Fibroblast of lung (primary cell): ENCODE measurements around the gene NKD1. TPM values are rescaled to one million over a fixed set of nuclear protein-coding genes. Genes with fewer than 3 reads are reported as not detected.

ENCODE experiments used
- DNase-seq, 2 donors: peaks; one replicate each; pipeline versions ENCODE4 v3.0.0 to v3.0.0-alpha.2; 2010; ENCODE audit warnings: low read depth in 2 of 2
- H2AFZ ChIP-seq: 2 replicates; pipeline ENCODE4 v1.5.1; 2012; ENCODE audit warnings: low read length, control low read depth, inconsistent platforms
- H3K27ac ChIP-seq: 2 replicates; pipeline ENCODE4 v1.5.1; 2011; ENCODE audit warnings: low read length, control low read depth; ENCODE audit not compliant: insufficient read depth
- H3K27me3 ChIP-seq: 2 replicates; pipeline ENCODE4 v1.5.1; 2011; ENCODE audit warnings: mild to moderate bottlenecking, low read length; ENCODE audit not compliant: control insufficient read depth, insufficient read depth
- H3K36me3 ChIP-seq: 2 replicates; pipeline ENCODE4 v1.5.1; 2011; ENCODE audit warnings: low read length; ENCODE audit not compliant: control insufficient read depth, insufficient read depth
- H3K4me1 ChIP-seq: 2 replicates; pipeline ENCODE4 v1.5.1; 2011; ENCODE audit warnings: low read length; ENCODE audit not compliant: control insufficient read depth, insufficient read depth; ENCODE audit errors: extremely low read depth
- H3K4me2 ChIP-seq: 2 replicates; pipeline ENCODE4 v1.5.1; 2011; ENCODE audit warnings: low read length, control low read depth; ENCODE audit not compliant: insufficient read depth; ENCODE audit errors: extremely low read depth
- H3K4me3 ChIP-seq, 4 experiments: fragments of 200-600 bp in 1 of 4; sonication (generic) in 1 of 4; replicated peaks in 1 of 4; 2 replicates each; pipeline ENCODE4 v1.5.1; 2011 to 2016; ENCODE audit warnings: low read length in 4 of 4, low read depth in 3 of 4, mild to moderate bottlenecking in 3 of 4, control low read depth in 2 of 4, inconsistent platforms in 1 of 4, mixed read lengths in 1 of 4; ENCODE audit not compliant: insufficient read depth in 1 of 4; ENCODE audit errors: control extremely low read depth in 1 of 4
- H3K79me2 ChIP-seq: 2 replicates; pipeline ENCODE4 v1.5.1; 2012; ENCODE audit warnings: mild to moderate bottlenecking, low read length, inconsistent platforms; ENCODE audit not compliant: control insufficient read depth, insufficient read depth
- H3K9ac ChIP-seq: 2 replicates; pipeline ENCODE4 v1.5.1; 2011; ENCODE audit warnings: mild to moderate bottlenecking, low read length, control low read depth; ENCODE audit not compliant: insufficient read depth
- H3K9me3 ChIP-seq: 2 replicates; pipeline ENCODE4 v1.5.1; 2012; ENCODE audit warnings: low read depth, low read length; ENCODE audit not compliant: control insufficient read depth, insufficient read depth
- H4K20me1 ChIP-seq: 2 replicates; pipeline ENCODE4 v1.5.1; 2011; ENCODE audit warnings: low read length; ENCODE audit not compliant: control insufficient read depth, insufficient read depth; ENCODE audit errors: extremely low read depth
- CTCF ChIP-seq, 2 donors: IDR thresholded peaks in 1 of 2; conservative IDR thresholded peaks in 1 of 2; 1 replicate in 1 of 2; 2 replicates in 1 of 2; pipeline ENCODE4 v1.5.1; 2011 to 2012; ENCODE audit warnings: low read length in 2 of 2, control low read depth in 1 of 2, inconsistent platforms in 1 of 2, low read depth in 1 of 2, mild to moderate bottlenecking in 1 of 2
- EZH2 ChIP-seq: IDR thresholded peaks from 2 replicates; pipeline ENCODE4 v1.5.1; 2012; ENCODE audit warnings: low read length, control low read depth, mild to moderate bottlenecking; ENCODE audit errors: missing control alignments
- polyA plus RNA-seq, 2 donors: library from polyadenylated mRNA; depleted of rRNA in 1 of 2; stranded (reverse) in 1 of 2; unstranded in 1 of 2; fragments of >200 nt; gene quantifications; 2 replicates each; pipeline ENCODE4 v1.2.1, GENCODE V29; 2011 to 2012; ENCODE audit warnings: missing spikeins in 1 of 2
- total RNA-seq: library from RNA; depleted of rRNA; stranded (reverse); fragments of >200 nt; gene quantifications from 2 replicates; pipeline ENCODE4 v1.2.1, GENCODE V29; 2014

The NKD1 gene
- total and polyA plus RNA-seq, 2 donors (not counting 1 experiment from before 2014, with no cell fraction given) = under 0.01 to 0.12 TPM

- Histone ChIP-seq H3K27me3 (no peaks in the 10 kb centered on the region), H3K9ac (no peak overlapping the region), H3K36me3 (no peaks in the 10 kb centered on the region), H3K79me2 (no peaks in the 10 kb centered on the region), H3K4me1 (no peaks in the 10 kb centered on the region), H2AFZ (no peak overlapping the region), H3K4me2 (no peak overlapping the region), H3K9me3 (no peaks in the 10 kb centered on the region), H3K4me3 (no peak overlapping the region), H4K20me1 (no peaks in the 10 kb centered on the region), H3K27ac (no peak overlapping the region)
- no peak for DNase-seq
- TF ChIP-seq CTCF (conservative IDR thresholded peaks at IDR 0.05 in 1 of 2, IDR thresholded peaks at IDR 0.05 in 1 of 2; ENCODE audit: low read depth in 1 of 2, low read length in 2 of 2) (no peak), EZH2 (no peak)
These were observed 60.9 kb downstream of the NKD1 start for GRCh38 chr16:50609049-50609448.

GRCh38 chr16:50609471-50609870 lies 61.3 kb downstream of the NKD1 start:
- H3K27ac ChIP-seq = no peak overlapping the region
- H3K79me2 ChIP-seq = no peaks in the 10 kb centered on the region
- no peak overlapping the region for H3K4me3 ChIP-seq
- no peak overlapping the region for H3K9ac ChIP-seq
- no peaks in the 10 kb centered on the region for H4K20me1 ChIP-seq
- no peaks in the 10 kb centered on the region for H3K27me3 ChIP-seq
- no peak overlapping the region for H2AFZ ChIP-seq
- no peak for TF ChIP-seq CTCF (conservative IDR thresholded peaks at IDR 0.05 in 1 of 2, IDR thresholded peaks at IDR 0.05 in 1 of 2; ENCODE audit: low read depth in 1 of 2, low read length in 2 of 2)
- no peak for TF ChIP-seq EZH2
- H3K36me3 ChIP-seq = no peaks in the 10 kb centered on the region
- no peaks in the 10 kb centered on the region for H3K9me3 ChIP-seq
- no peaks in the 10 kb centered on the region for H3K4me1 ChIP-seq
- H3K4me2 ChIP-seq = no peak overlapping the region
- no peak for DNase-seq

GRCh38 chr16:50610331-50611262 lies 62.4 kb downstream of the NKD1 start:
- Histone ChIP-seq H3K36me3 (no peaks in the 10 kb centered on the region), H3K4me2 (no peak overlapping the region), H3K27ac (no peak overlapping the region), H4K20me1 (no peaks in the 10 kb centered on the region), H3K9ac (no peak overlapping the region), H3K27me3 (no peaks in the 10 kb centered on the region), H3K4me3 (no peak overlapping the region), H2AFZ (no peak overlapping the region), H3K79me2 (no peaks in the 10 kb centered on the region), H3K4me1 (no peaks in the 10 kb centered on the region), H3K9me3 (no peaks in the 10 kb centered on the region)
- TF ChIP-seq EZH2 (no peak), CTCF (conservative IDR thresholded peaks at IDR 0.05 in 1 of 2, IDR thresholded peaks at IDR 0.05 in 1 of 2; ENCODE audit: low read depth in 1 of 2, low read length in 2 of 2) (no peak)
- DNase-seq = no peak
